Measurements from ENCODE around the gene RFTN2. TPM values are rescaled to one million over a fixed set of nuclear protein-coding genes. Genes with fewer than 3 reads are reported as not detected.

RFTN2 gene
- total and polyA plus RNA-seq, 5 donors from 2014 or later, result 0.06 to 0.21 (median 0.14) TPM; not detected in 1

DNA sequence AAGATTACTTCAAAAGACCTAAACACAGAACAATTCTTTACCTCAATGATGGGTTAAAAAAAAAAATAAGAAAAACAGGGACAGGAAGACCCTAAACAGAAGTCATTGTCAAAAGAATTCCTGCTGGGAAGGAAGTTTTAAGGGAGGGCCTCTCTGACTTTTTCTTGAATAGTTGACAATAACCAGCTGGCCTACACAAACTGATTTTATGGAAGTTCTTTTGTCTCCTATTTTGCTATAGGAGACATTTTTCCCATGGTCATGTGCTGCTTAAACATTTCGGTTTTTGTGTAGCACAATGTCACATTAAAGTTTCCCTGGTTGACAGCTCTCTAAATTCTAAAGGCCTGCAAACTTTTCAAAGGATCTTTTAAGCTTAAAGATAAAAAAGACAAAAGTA is 55.3 kb downstream of the RFTN2 start:
- Histone ChIP-seq H3K27me3 (ENCODE audit: control insufficient read depth, insufficient read depth, low read length) (no peaks in the 10 kb centered on the region), H3K36me3 (ENCODE audit: control insufficient read depth, insufficient read depth, low read length) (no peaks in the 10 kb centered on the region), H3K4me3 (ENCODE audit: low read depth, low read length) (no peak overlapping the region), H3K4me1 (ENCODE audit: control insufficient read depth, insufficient read depth, low read length, poor library complexity, severe bottlenecking) (peaks cover under 1% of the 10 kb centered on the region), H3K9me3 (ENCODE audit: control insufficient read depth in 2 of 2, low read length in 2 of 2) (no peaks in the 10 kb centered on the region), H3K27ac (ENCODE audit: insufficient read depth, low read length, poor library complexity, severe bottlenecking) (no peak overlapping the region)
- Mint-ChIP-seq H3K27ac (no peak overlapping the region), H3K27me3 (peaks cover 8% of the 10 kb centered on the region), H3K4me3 (no peak overlapping the region), H3K9me3 (no peaks in the 10 kb centered on the region), H3K4me1 (peaks cover 0 to 1% (median 0%) of the 10 kb centered on the region in 4 donors), H3K36me3 (no peaks in the 10 kb centered on the region)
- DNase-seq, result no peak
- ATAC-seq (ENCODE audit: low read depth in 2 of 2), result no peak

GRCh38 chr2:197615016-197615652 is 60.3 kb downstream of the RFTN2 start:
- Mint-ChIP-seq H3K9me3 (peaks cover 0 to 2% (median 0%) of the 10 kb centered on the region in 7 donors), H3K4me3 (no peak overlapping the region), H3K27ac (peak overlapping the region in 2 of 3 donors; percentile 25 to 29), H3K36me3 (no peaks in the 10 kb centered on the region), H3K4me1 (peaks cover 0 to 10% (median 4%) of the 10 kb centered on the region in 4 donors), H3K27me3 (no peaks in the 10 kb centered on the region)
- Histone ChIP-seq H3K36me3 (ENCODE audit: control insufficient read depth, insufficient read depth, low read length) (no peaks in the 10 kb centered on the region), H3K4me3 (ENCODE audit: low read depth, low read length) (no peak overlapping the region), H3K27ac (ENCODE audit: insufficient read depth, low read length, poor library complexity, severe bottlenecking) (no peak overlapping the region), H3K27me3 (ENCODE audit: control insufficient read depth, insufficient read depth, low read length) (no peaks in the 10 kb centered on the region), H3K9me3 (ENCODE audit: control insufficient read depth in 2 of 2, low read length in 2 of 2) (no peaks in the 10 kb centered on the region), H3K4me1 (ENCODE audit: control insufficient read depth, insufficient read depth, low read length, poor library complexity, severe bottlenecking) (peaks cover 4% of the 10 kb centered on the region)
- DNase-seq (peak in 2 of 3 donors; percentile 4 to 27), ATAC-seq (ENCODE audit: low read depth in 2 of 2) (peak in 1 of 2 donors; percentile 40)

DNA sequence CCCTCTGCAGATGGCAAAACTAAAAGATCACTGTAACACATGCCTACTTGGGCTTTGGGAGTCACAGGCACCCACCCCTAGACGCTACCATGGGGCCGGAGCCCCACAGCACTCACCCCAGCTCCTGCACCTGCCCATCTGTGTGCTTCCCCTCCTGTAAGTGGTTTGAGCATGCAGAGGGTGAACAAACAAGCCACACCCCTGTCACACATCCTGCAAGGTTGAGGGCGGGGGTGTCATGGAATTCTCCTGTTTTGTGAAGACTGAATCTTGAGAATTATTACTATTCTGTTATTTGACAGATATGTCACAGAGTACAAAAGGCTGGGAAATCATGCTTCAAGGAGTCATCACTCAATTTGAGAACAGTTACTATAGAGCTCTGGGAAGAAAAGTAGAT is 60.9 kb downstream of the RFTN2 start:
- H3K27me3 ChIP-seq (ENCODE audit: control insufficient read depth, insufficient read depth, low read length), result no peaks in the 10 kb centered on the region
- H3K27ac ChIP-seq (ENCODE audit: insufficient read depth, low read length, poor library complexity, severe bottlenecking), result no peak overlapping the region
- no peaks in the 10 kb centered on the region for H3K36me3 ChIP-seq (ENCODE audit: control insufficient read depth, insufficient read depth, low read length)
- Mint-ChIP-seq H3K27me3 (no peaks in the 10 kb centered on the region), H3K4me1 (peaks cover 0 to 10% (median 4%) of the 10 kb centered on the region in 4 donors), H3K4me3 (no peak overlapping the region), H3K36me3 (no peaks in the 10 kb centered on the region), H3K9me3 (peaks cover 0 to 3% (median 0%) of the 10 kb centered on the region in 7 donors), H3K27ac (peak overlapping the region in 1 of 3 donors; percentile 25)
- H3K4me1 ChIP-seq (ENCODE audit: control insufficient read depth, insufficient read depth, low read length, poor library complexity, severe bottlenecking), result peaks cover 4% of the 10 kb centered on the region
- no peaks in the 10 kb centered on the region for H3K9me3 ChIP-seq (ENCODE audit: control insufficient read depth in 2 of 2, low read length in 2 of 2)
- ATAC-seq (ENCODE audit: low read depth in 2 of 2) (no peak), DNase-seq (peak in 1 of 3 donors; percentile 6)
- no peak overlapping the region for H3K4me3 ChIP-seq (ENCODE audit: low read depth, low read length)

- H3K27me3 ChIP-seq (ENCODE audit: control insufficient read depth, insufficient read depth, low read length), result no peaks in the 10 kb centered on the region
- Mint-ChIP-seq H3K4me3 (no peak overlapping the region), H3K4me1 (peaks cover 0 to 10% (median 4%) of the 10 kb centered on the region in 4 donors), H3K36me3 (no peaks in the 10 kb centered on the region), H3K27me3 (no peaks in the 10 kb centered on the region), H3K27ac (no peak overlapping the region), H3K9me3 (peaks cover 0 to 5% (median 0%) of the 10 kb centered on the region in 7 donors)
- no peak for DNase-seq
- no peak overlapping the region for H3K27ac ChIP-seq (ENCODE audit: insufficient read depth, low read length, poor library complexity, severe bottlenecking)
- no peak overlapping the region for H3K4me3 ChIP-seq (ENCODE audit: low read depth, low read length)
- H3K9me3 ChIP-seq (ENCODE audit: control insufficient read depth in 2 of 2, low read length in 2 of 2), result no peaks in the 10 kb centered on the region
- ATAC-seq (ENCODE audit: low read depth in 2 of 2), result no peak
- peaks cover 4% of the 10 kb centered on the region for H3K4me1 ChIP-seq (ENCODE audit: control insufficient read depth, insufficient read depth, low read length, poor library complexity, severe bottlenecking)
- H3K36me3 ChIP-seq (ENCODE audit: control insufficient read depth, insufficient read depth, low read length), result no peaks in the 10 kb centered on the region
These were observed 61.8 kb downstream of the RFTN2 start for GRCh38 chr2:197613509-197613987.

GRCh38 chr2:197606180-197606579 is 69.2 kb downstream of the RFTN2 start:
- ATAC-seq (ENCODE audit: low read depth in 2 of 2) (no peak), DNase-seq (peak in 1 of 3 donors; percentile 7)
- Histone ChIP-seq H3K4me1 (ENCODE audit: control insufficient read depth, insufficient read depth, low read length, poor library complexity, severe bottlenecking) (peaks cover 2% of the 10 kb centered on the region), H3K27ac (ENCODE audit: insufficient read depth, low read length, poor library complexity, severe bottlenecking) (no peak overlapping the region), H3K4me3 (ENCODE audit: low read depth, low read length) (no peak overlapping the region), H3K9me3 (ENCODE audit: control insufficient read depth in 2 of 2, low read length in 2 of 2) (no peaks in the 10 kb centered on the region), H3K36me3 (ENCODE audit: control insufficient read depth, insufficient read depth, low read length) (no peaks in the 10 kb centered on the region), H3K27me3 (ENCODE audit: control insufficient read depth, insufficient read depth, low read length) (no peaks in the 10 kb centered on the region)
- H3K36me3 Mint-ChIP-seq, result no peaks in the 10 kb centered on the region
- H3K4me3 Mint-ChIP-seq, result no peak overlapping the region
- peaks cover 0 to 9% (median 1%) of the 10 kb centered on the region in 7 donors for H3K9me3 Mint-ChIP-seq
- peaks cover 0 to 8% (median 0%) of the 10 kb centered on the region in 4 donors for H3K4me1 Mint-ChIP-seq
- H3K27me3 Mint-ChIP-seq, result no peaks in the 10 kb centered on the region
- H3K27ac Mint-ChIP-seq, result no peak overlapping the region

GRCh38 chr2:197604117-197604860 is 71.1 kb downstream of the RFTN2 start:
- H3K4me1 Mint-ChIP-seq, result peaks cover 2 to 8% (median 3%) of the 10 kb centered on the region in 4 donors
- H3K9me3 Mint-ChIP-seq, result peaks cover 0 to 7% (median 1%) of the 10 kb centered on the region in 7 donors
- no peak overlapping the region for H3K27ac Mint-ChIP-seq
- H3K4me3 ChIP-seq (ENCODE audit: low read depth, low read length), result no peak overlapping the region
- no peaks in the 10 kb centered on the region for H3K9me3 ChIP-seq (ENCODE audit: control insufficient read depth in 2 of 2, low read length in 2 of 2)
- no peak overlapping the region for H3K27ac ChIP-seq (ENCODE audit: insufficient read depth, low read length, poor library complexity, severe bottlenecking)
- no peaks in the 10 kb centered on the region for H3K36me3 Mint-ChIP-seq
- H3K4me1 ChIP-seq (ENCODE audit: control insufficient read depth, insufficient read depth, low read length, poor library complexity, severe bottlenecking), result peaks cover 2% of the 10 kb centered on the region
- ATAC-seq (ENCODE audit: low read depth in 2 of 2) (no peak), DNase-seq (no peak)
- peaks cover 8% of the 10 kb centered on the region for H3K27me3 Mint-ChIP-seq
- no peak overlapping the region for H3K4me3 Mint-ChIP-seq
- H3K36me3 ChIP-seq (ENCODE audit: control insufficient read depth, insufficient read depth, low read length), result no peaks in the 10 kb centered on the region
- H3K27me3 ChIP-seq (ENCODE audit: control insufficient read depth, insufficient read depth, low read length), result peaks cover 2% of the 10 kb centered on the region

DNA sequence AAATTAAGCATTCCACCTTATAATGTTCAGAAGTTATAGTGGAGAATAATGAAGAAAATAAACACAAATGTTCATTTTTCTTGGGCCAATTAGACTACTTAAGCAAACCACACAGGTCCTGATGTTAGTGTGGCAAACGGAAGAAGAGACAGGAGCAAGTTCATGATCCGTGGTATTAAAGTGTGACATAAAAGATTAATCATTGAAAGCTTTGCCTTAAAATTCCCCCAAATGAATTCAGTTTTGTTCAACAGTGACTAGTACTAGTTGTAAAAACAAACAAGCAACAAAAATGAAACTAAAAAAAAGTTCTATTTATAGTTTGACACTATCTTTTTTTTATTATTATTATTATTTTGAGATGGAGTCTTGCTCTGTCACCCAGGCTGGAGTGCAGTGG is 73.7 kb downstream of the RFTN2 start:
- Mint-ChIP-seq H3K36me3 (no peaks in the 10 kb centered on the region), H3K4me1 (peaks cover 2 to 8% (median 5%) of the 10 kb centered on the region in 4 donors), H3K4me3 (no peak overlapping the region), H3K27me3 (peaks cover 20% of the 10 kb centered on the region), H3K27ac (no peak overlapping the region), H3K9me3 (peaks cover 0 to 6% (median 0%) of the 10 kb centered on the region in 7 donors)
- Histone ChIP-seq H3K4me3 (ENCODE audit: low read depth, low read length) (no peak overlapping the region), H3K27me3 (ENCODE audit: control insufficient read depth, insufficient read depth, low read length) (peaks cover 6% of the 10 kb centered on the region), H3K27ac (ENCODE audit: insufficient read depth, low read length, poor library complexity, severe bottlenecking) (no peak overlapping the region), H3K9me3 (ENCODE audit: control insufficient read depth in 2 of 2, low read length in 2 of 2) (no peaks in the 10 kb centered on the region), H3K4me1 (ENCODE audit: control insufficient read depth, insufficient read depth, low read length, poor library complexity, severe bottlenecking) (peaks cover 2% of the 10 kb centered on the region), H3K36me3 (ENCODE audit: control insufficient read depth, insufficient read depth, low read length) (no peaks in the 10 kb centered on the region)
- ATAC-seq (ENCODE audit: low read depth in 2 of 2) (no peak), DNase-seq (no peak)

All from CD4-positive, CD25-positive, alpha-beta regulatory T cell (primary cell).